CD4-positive, alpha-beta T cell treated with Interferon gamma for 1 hour (primary cell): ENCODE data around the gene ZNF362.
A peak's percentile ranks its signal among the peaks of the same experiment; 100 is the strongest.
"Not testable (repeated sequence)": the region's sequence is repeated elsewhere in the genome, so short reads cannot be mapped to it uniquely, and the experiment has no call there.

ENCODE experiments used
- DNase-seq: peaks from one replicate; pipeline ENCODE4 v3.0.0-alpha.2; 2020

ZNF362 gene

GRCh38 chr1:33256471-33257206, at the start of gene ZNF362:
ZNF362 (plus strand) TSS chr1:33256492; CDS start chr1:33270575, 14,083 bp downstream.
- DNase-seq: peak; percentile 54

- no peak for DNase-seq
Measured at GRCh38 chr1:33211972-33212371, 44.3 kb upstream of the ZNF362 start.

GRCh38 chr1:33219886-33220661, 36.2 kb upstream of the ZNF362 start:
- no peak for DNase-seq

- no peak for DNase-seq
Measured at GRCh38 chr1:33220676-33221384, 35.5 kb upstream of the ZNF362 start.

GRCh38 chr1:33221385-33221758, 34.9 kb upstream of the ZNF362 start:
- DNase-seq: no peak

GRCh38 chr1:33222381-33222780, 33.9 kb upstream of the ZNF362 start:
- no peak for DNase-seq

GRCh38 chr1:33224166-33224707, 32.1 kb upstream of the ZNF362 start:
- DNase-seq: no peak

- DNase-seq: no peak
Measured at GRCh38 chr1:33225586-33225985, 30.7 kb upstream of the ZNF362 start.

GRCh38 chr1:33228935-33229487, 27.3 kb upstream of the ZNF362 start:
- DNase-seq: no peak

- no peak for DNase-seq
Measured at GRCh38 chr1:33231166-33231565, 25.1 kb upstream of the ZNF362 start.

GRCh38 chr1:33232716-33233115, 23.6 kb upstream of the ZNF362 start:
- DNase-seq: no peak

- DNase-seq: no peak
Measured at GRCh38 chr1:33234131-33234530, 22.2 kb upstream of the ZNF362 start.

GRCh38 chr1:33234588-33234990, 21.7 kb upstream of the ZNF362 start:
- DNase-seq: no peak

- no peak for DNase-seq
Measured at GRCh38 chr1:33235521-33235920, 20.8 kb upstream of the ZNF362 start.

GRCh38 chr1:33236498-33236897, 19.8 kb upstream of the ZNF362 start:
- no peak for DNase-seq

- peak; percentile 19 for DNase-seq
Measured at GRCh38 chr1:33237579-33237978, 18.7 kb upstream of the ZNF362 start.

- not testable (repeated sequence) for DNase-seq
Measured at GRCh38 chr1:33238194-33238724, 18.0 kb upstream of the ZNF362 start.

- not testable (repeated sequence) for DNase-seq
Measured at GRCh38 chr1:33239410-33239809, 16.9 kb upstream of the ZNF362 start.

GRCh38 chr1:33241866-33242265, 14.4 kb upstream of the ZNF362 start:
- DNase-seq: no peak

GRCh38 chr1:33242652-33243051, 13.6 kb upstream of the ZNF362 start:
- no peak for DNase-seq

GRCh38 chr1:33244143-33244808, 12.0 kb upstream of the ZNF362 start:
- no peak for DNase-seq

GRCh38 chr1:33244809-33245186, 11.5 kb upstream of the ZNF362 start:
- no peak for DNase-seq
